Lower leg skin (tissue), 4 donors: ENCODE data around the gene ST8SIA3. TPM values are rescaled to one million over a fixed set of nuclear protein-coding genes. Genes with fewer than 3 reads are reported as not detected.

Experiments
- DNase-seq, 2 donors: peaks; one replicate each; pipeline ENCODE4 v3.0.0-alpha.2; 2019; ENCODE audit warnings: low spot score in 2 of 2
- H3K4me3 ChIP-seq: fragments of 200-600 bp; sonication (generic); 2 replicates; pipeline ENCODE4 v1.5.1; 2017; ENCODE audit warnings: mild to moderate bottlenecking, low read depth; ENCODE audit not compliant: poor library complexity, severe bottlenecking
- CTCF ChIP-seq, 3 donors: fragments of 450-650 bp; IDR thresholded peaks; one replicate each; pipeline ENCODE4 v1.5.1; 2016; ENCODE audit warnings: antibody characterized with exemption in 3 of 3, mild to moderate bottlenecking in 3 of 3, moderate library complexity in 2 of 3
- POLR2A ChIP-seq, 2 donors: fragments of 450-650 bp; IDR thresholded peaks; one replicate each; pipeline ENCODE4 v1.6.1; 2016 to 2017; ENCODE audit warnings: antibody characterized with exemption in 2 of 2, mild to moderate bottlenecking in 1 of 2, moderate library complexity in 1 of 2
- WGBS, 2 donors: methylation state at CpG; one replicate each; pipeline ENCODE4 v1.1.5; 2018; 5-methylcytosine and 5-hydroxymethylcytosine counted together
- intact Hi-C: fragments of 100-400 bp; cut with DNase I; formaldehyde crosslinking; loops from one replicate; pipeline ENCODE4 v1.15.0; 2023; ENCODE audit warnings: low total_unique reads
- total RNA-seq, 4 donors: library from RNA; depleted of rRNA; stranded (reverse); fragments of >200 nt; gene quantifications; one replicate each; pipeline ENCODE4 v1.1.0, GENCODE V29; 2016

ST8SIA3 gene
- total RNA-seq, 4 donors from 2014 or later: not detected

GRCh38 chr18:57416542-57416941, 64.2 kb downstream of the ST8SIA3 start:
- no peak overlapping the region for H3K4me3 ChIP-seq
- intact Hi-C loops: no loop called here
- DNase-seq: no peak
- 86 to 88% methylated on average over 4 of the region's 4 CpGs for WGBS, 2 donors
- TF ChIP-seq POLR2A (IDR thresholded peaks at IDR 0.05) (no peak), CTCF (IDR thresholded peaks at IDR 0.05) (no peak)

Other genes with a start within 250 kb of the ST8SIA3 start
- gene BOD1L2, start 205.5 kb upstream of the ST8SIA3 start, total RNA-seq: not detected
- gene ONECUT2, start 82.8 kb downstream of the ST8SIA3 start, total RNA-seq: under 1 TPM in 3 of 4 donors, not detected in 1; 0.02 to 0.08 (median 0.06) TPM
- gene FECH, start 234.1 kb downstream of the ST8SIA3 start, total RNA-seq: 10 to 100 TPM; 22.8 to 75.4 (median 43.6) TPM